Placental epithelial cell (primary cell): Measurements from ENCODE around the gene CHRM5. TPM values are rescaled to one million over a fixed set of nuclear protein-coding genes. Genes with fewer than 3 reads are reported as not detected.

Experiments used
- total RNA-seq: library from RNA; depleted of rRNA; stranded (reverse); fragments of >200 nt; gene quantifications from 2 replicates; pipeline ENCODE4 v1.2.3, GENCODE V29; 2012

Gene CHRM5, protein sequence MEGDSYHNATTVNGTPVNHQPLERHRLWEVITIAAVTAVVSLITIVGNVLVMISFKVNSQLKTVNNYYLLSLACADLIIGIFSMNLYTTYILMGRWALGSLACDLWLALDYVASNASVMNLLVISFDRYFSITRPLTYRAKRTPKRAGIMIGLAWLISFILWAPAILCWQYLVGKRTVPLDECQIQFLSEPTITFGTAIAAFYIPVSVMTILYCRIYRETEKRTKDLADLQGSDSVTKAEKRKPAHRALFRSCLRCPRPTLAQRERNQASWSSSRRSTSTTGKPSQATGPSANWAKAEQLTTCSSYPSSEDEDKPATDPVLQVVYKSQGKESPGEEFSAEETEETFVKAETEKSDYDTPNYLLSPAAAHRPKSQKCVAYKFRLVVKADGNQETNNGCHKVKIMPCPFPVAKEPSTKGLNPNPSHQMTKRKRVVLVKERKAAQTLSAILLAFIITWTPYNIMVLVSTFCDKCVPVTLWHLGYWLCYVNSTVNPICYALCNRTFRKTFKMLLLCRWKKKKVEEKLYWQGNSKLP
- total RNA-seq = under 0.01 and 0.11 TPM in 2 replicates

DNA sequence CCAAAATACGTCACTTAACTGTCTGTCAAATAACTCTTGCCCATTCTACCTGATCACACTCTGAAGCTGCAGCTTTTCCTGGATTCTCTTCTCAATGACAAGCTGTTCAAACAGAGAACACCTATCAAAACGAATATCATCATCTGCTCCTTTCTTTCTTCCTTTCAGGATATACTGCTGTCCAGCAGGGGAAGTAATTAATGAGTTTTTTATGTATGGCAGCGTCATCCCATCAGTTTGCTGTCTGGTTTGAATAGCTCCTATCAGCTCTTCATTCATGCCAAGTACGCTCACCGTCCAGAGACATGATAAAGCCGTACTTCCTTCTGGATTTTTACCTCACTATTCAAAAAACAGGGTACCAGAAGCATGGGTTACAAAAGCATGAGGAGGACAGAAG, at the start of gene CHRM5:
Gene CHRM5 (plus strand): TSS at position 274 of the 400 bp plus-strand sequence. CDS start 94,221 bp downstream, outside the sequence.

DNA sequence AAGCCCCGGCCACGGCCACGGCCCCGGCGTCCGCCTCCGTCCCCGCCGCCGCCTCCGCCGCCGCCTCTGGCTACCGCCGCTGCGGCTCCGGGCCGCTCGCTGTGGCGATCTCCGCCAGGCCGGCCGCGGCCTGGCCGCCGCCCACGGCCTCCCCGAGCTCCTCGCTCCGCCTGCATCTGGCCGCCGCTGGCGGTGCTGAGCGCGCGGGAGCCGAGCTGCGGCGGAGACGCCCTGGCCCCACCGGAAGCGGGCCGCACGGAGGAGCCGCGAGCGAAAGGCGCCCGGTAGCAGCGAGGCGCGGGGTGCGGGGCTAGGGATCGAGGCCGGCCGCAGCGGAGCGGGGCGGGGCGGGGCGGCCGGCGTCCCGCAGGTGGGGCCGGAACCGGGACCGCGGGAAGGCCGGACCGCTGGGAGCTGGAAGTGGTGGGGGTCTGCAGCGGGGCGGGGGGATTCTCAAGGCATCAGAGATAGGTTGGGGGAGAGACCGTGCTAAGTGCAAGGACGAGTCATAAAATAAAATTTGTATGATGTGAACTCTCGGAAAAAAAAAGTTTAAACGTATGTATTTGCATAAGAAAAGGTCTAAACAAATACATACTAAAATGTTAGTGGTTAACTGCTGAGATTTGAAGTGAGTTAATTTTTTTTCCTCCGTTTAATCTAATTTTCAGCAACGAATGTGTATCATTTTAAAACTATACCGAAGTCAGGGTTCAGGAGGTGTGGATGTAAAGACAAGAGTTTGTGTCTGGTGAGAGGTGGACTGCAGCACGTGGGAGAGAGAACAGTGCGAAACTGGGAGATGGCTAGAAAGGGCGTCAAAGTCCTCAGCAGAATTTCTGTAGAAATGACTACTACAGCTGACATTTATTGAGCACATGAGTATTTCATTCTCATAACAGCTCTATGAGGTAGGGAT, 70.8 kb downstream of the CHRM5 start, which contains the start of gene AVEN:
Gene AVEN (minus strand): TSS at position 334 of the 919 bp plus-strand sequence. CDS start 158 bp downstream, at position 176.

DNA sequence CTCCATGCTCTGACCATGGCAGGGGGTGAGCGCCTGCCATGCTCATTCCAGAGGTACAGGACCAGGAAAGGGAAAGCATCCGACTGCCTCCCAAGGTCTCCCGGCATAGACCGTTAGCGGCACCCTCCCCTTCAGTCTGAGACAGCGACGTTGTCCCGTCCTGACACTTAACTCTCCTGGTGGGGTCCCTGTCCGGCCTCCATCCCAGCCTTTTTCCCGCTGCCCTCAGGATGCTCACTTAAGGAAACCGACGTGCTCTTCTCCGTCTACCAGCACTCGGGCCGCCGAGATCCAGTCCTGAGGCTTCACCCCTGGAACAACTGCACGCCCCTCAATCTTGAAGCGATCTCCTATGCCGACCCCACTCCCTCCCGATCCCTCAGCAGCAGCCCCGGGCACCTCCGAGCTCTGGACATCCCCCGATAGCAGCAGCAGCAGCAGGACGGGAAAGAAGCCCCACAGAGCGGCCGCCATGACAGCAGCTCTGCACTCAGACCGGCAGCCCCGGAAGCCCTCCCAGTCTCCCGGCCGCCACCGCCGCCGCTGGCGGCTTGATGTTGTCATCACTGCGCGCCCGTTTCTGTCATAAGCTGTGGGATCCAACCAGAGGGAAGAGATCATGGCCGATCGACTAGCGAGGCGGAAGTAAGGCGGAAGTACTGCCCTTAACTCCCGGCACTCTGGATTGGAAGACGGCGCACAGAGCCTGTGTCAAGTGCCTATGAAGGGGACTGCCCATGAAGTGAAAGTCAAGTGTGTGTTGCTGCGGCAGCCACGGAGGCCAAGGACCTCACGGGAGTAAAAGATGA, 133.3 kb downstream of the CHRM5 start, which contains the start of the genes EMC7 and PGBD4:
Gene EMC7 (minus strand): TSS at position 497 of the 809 bp plus-strand sequence. CDS start 23 bp downstream, at position 474.
Gene PGBD4 (plus strand): TSS at position 718 of the 809 bp plus-strand sequence. CDS start 449 bp downstream, outside the sequence.

Other genes with a start within 250 kb of the CHRM5 start
- gene AVEN, start 70.7 kb downstream of the CHRM5 start, total RNA-seq = 15.3 and 21.3 TPM in 2 replicates
- gene EMC7, start 133.4 kb downstream of the CHRM5 start, total RNA-seq = 18.8 and 24.0 TPM in 2 replicates
- gene PGBD4, start 133.6 kb downstream of the CHRM5 start, total RNA-seq = 1.2 and 1.3 TPM in 2 replicates
- 40.8 and 41.2 TPM in 2 replicates for gene KATNBL1, start 241.6 kb downstream of the CHRM5 start, total RNA-seq